ENCODE results near the gene OR51B5.

The OR51B5 gene

DNA sequence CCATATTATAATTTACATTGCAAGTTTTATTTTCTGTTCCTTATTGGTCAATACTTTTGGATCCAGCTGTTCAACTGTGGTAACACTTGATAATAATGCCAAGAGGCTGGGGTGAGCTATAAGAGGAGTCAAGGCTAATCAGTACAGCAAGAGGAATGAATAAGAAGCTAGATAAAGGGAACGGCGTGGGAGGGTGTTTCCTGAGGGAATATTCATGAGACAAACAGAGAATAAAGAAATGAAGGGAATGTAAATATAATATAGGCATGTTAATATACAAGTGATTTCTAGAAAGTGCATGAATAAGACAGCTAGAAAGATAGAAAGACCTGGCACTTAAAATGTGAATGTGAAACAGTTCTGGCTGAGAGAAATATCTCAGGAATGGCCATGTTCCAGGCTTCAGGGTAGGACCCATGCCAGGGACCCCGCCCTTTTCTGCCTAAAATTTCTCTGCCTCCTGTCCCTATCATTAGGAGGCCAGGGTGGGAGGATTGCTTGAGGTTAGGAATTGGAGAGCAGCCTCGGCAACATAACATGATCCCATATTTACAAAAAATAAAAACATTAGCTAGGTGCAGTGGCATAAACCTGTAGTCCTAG lies 45.5 kb downstream of the OR51B5 start:
- TF ChIP-seq GATA2 (IDR thresholded peaks at IDR 0.05; ENCODE audit: low read depth, low read length): no peak

DNA sequence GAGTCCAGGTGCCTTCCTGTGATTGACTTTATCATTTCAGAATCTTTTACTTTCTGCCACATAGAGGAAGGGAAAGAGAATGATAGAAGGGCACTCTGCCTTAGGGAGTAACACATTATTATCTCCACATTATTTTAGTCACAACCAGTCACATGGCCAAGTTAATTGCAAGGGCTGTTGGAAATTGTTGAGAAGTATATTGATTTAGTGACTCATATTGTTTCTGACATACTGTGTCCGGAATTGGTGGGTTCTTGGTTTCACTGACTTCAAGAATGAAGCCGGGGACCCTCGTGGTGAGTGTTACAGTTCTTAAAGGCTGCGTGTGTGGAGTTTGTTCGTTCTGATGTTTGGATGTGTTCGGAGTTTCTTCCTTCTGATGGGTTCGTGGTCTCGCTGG lies 50.3 kb downstream of the OR51B5 start:
- TF ChIP-seq GATA2 (IDR thresholded peaks at IDR 0.05; ENCODE audit: low read depth, low read length): no peak
- no peak for TF ChIP-seq GATA3 (IDR thresholded peaks at IDR 0.05; ENCODE audit: low read depth, low read length)
